ENCODE results near the gene GRK3.
"Not testable (repeated sequence)": the region's sequence is repeated elsewhere in the genome, so short reads cannot be mapped to it uniquely, and the experiment has no call there.

Gene GRK3

GRCh38 chr22:25698978-25699377 lies 134.5 kb downstream of the GRK3 start:
- no peak for DNase-seq
- ATAC-seq = no peak

- no peak for DNase-seq
- no peak for ATAC-seq
Observed at GRCh38 chr22:25701056-25701780, 136.7 kb downstream of the GRK3 start.

GRCh38 chr22:25702040-25702439 lies 137.6 kb downstream of the GRK3 start:
- DNase-seq = no peak

GRCh38 chr22:25702571-25703167 lies 138.2 kb downstream of the GRK3 start:
- peak; percentile 28 for ATAC-seq
- DNase-seq = no peak

More at GRCh38 chr22:25702040-25702439, 137.6 kb downstream of the GRK3 start:
- ATAC-seq = no peak

- ATAC-seq (no peak), DNase-seq (no peak)
Observed at GRCh38 chr22:25704701-25705100, 140.2 kb downstream of the GRK3 start.

- ATAC-seq (no peak), DNase-seq (no peak)
Observed at GRCh38 chr22:25706197-25706596, 141.7 kb downstream of the GRK3 start.

GRCh38 chr22:25708430-25708829 lies 144.0 kb downstream of the GRK3 start:
- not testable (repeated sequence) for DNase-seq, ATAC-seq

GRCh38 chr22:25709758-25710157 lies 145.3 kb downstream of the GRK3 start:
- DNase-seq = no peak
- ATAC-seq = no peak

GRCh38 chr22:25710501-25710900 lies 146.0 kb downstream of the GRK3 start:
- ATAC-seq (no peak), DNase-seq (no peak)

GRCh38 chr22:25711491-25711890 lies 147.0 kb downstream of the GRK3 start:
- DNase-seq (no peak), ATAC-seq (no peak)

GRCh38 chr22:25712661-25713400 lies 148.4 kb downstream of the GRK3 start:
- no peak for DNase-seq
- no peak for ATAC-seq

- DNase-seq (no peak), ATAC-seq (no peak)
Observed at GRCh38 chr22:25714070-25714469, 149.6 kb downstream of the GRK3 start.

GRCh38 chr22:25714739-25715138 lies 150.3 kb downstream of the GRK3 start:
- ATAC-seq (no peak), DNase-seq (no peak)

- no peak for ATAC-seq
Observed at GRCh38 chr22:25716637-25717036, 152.2 kb downstream of the GRK3 start.

GRCh38 chr22:25718135-25718840 lies 153.8 kb downstream of the GRK3 start:
- no peak for DNase-seq
- no peak for ATAC-seq

More at GRCh38 chr22:25716637-25717036, 152.2 kb downstream of the GRK3 start:
- no peak for DNase-seq

- DNase-seq (no peak), ATAC-seq (no peak)
Observed at GRCh38 chr22:25722223-25722622, 157.7 kb downstream of the GRK3 start.

- ATAC-seq = no peak
- DNase-seq = no peak
Observed at GRCh38 chr22:25722626-25723025, 158.2 kb downstream of the GRK3 start.

- DNase-seq (no peak), ATAC-seq (no peak)
Observed at GRCh38 chr22:25726241-25726640, 161.8 kb downstream of the GRK3 start.

- ATAC-seq = no peak
Observed at GRCh38 chr22:25728071-25728470, 163.6 kb downstream of the GRK3 start.

GRCh38 chr22:25729016-25729995 lies 164.8 kb downstream of the GRK3 start:
- ATAC-seq (no peak), DNase-seq (no peak)

More at GRCh38 chr22:25728071-25728470, 163.6 kb downstream of the GRK3 start:
- DNase-seq = no peak

- no peak for ATAC-seq
- DNase-seq = no peak
Observed at GRCh38 chr22:25735650-25736049, 171.2 kb downstream of the GRK3 start.
